ENCODE results near the gene BFSP2.

DNA sequence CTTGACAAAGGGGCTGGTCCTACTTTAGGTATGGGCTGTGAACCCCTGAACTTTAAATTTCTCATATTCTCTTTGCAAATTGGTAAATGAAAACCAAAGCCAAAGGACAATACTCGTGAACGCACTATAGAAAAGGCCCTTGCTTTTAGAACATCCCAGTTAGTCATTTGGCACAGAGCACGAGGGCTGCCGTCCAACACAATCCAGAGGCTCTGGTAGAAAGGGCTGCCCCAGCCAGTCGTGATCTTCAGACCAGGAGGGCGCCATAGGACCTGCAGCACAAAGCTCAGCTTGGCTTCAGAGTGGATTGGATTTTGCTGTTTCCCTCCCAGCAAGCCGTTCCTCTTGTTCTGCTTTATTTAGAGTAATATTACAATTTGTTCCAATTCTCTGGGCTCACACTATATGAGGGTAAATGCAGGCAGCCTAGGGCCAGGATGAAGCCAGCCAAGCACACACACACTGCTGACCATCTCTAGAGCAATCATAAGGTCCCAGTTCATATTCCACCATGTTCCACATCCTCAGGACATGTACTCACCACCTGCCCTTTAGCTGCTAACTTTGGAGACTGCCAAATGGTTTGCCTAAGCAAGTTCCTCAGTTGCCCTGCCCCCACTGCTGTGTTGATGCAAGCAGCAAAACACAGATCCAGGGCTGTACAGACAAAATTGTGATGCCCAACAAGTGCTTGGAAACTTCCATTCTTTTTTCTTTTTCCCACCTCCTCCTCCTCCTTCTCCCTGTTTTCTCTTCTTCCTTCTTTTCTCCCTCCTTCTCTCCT, 6.0 kb upstream of the BFSP2 start:
- TF ChIP-seq, protein P1, sequence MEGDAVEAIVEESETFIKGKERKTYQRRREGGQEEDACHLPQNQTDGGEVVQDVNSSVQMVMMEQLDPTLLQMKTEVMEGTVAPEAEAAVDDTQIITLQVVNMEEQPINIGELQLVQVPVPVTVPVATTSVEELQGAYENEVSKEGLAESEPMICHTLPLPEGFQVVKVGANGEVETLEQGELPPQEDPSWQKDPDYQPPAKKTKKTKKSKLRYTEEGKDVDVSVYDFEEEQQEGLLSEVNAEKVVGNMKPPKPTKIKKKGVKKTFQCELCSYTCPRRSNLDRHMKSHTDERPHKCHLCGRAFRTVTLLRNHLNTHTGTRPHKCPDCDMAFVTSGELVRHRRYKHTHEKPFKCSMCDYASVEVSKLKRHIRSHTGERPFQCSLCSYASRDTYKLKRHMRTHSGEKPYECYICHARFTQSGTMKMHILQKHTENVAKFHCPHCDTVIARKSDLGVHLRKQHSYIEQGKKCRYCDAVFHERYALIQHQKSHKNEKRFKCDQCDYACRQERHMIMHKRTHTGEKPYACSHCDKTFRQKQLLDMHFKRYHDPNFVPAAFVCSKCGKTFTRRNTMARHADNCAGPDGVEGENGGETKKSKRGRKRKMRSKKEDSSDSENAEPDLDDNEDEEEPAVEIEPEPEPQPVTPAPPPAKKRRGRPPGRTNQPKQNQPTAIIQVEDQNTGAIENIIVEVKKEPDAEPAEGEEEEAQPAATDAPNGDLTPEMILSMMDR (IDR thresholded peaks at IDR 0.05; ENCODE audit: low read length), result no peak
- TF ChIP-seq EZH2phosphoT487 (IDR thresholded peaks at IDR 0.05; ENCODE audit: low read length), result no peak
- no peak for TF ChIP-seq EZH2 (optimal IDR thresholded peaks at IDR 0.05; ENCODE audit: low read depth, low read length)

All from MM.1S (cell line).